K562 (cell line): Measurements from ENCODE around the gene RPS6KA4. TPM values are rescaled to one million over a fixed set of nuclear protein-coding genes. Genes with fewer than 3 reads are reported as not detected.
A peak's percentile ranks its signal among the peaks of the same experiment; 100 is the strongest.

ENCODE experiments used
- ARHGAP35 ChIP-seq: fragments of 450-650 bp; IDR thresholded peaks from 2 replicates; pipeline ENCODE4 v1.6.1; 2018; ENCODE audit not compliant: partially characterized antibody
- BMI1 ChIP-seq: fragments of 150-350 bp; IDR thresholded peaks from 2 replicates; pipeline ENCODE4 v1.6.1; 2014; ENCODE audit warnings: low read length
- CEBPG ChIP-seq, 3 experiments: fragments of 200-800 bp in 1 of 3; sonication (Bioruptor generic) in 1 of 3; sonication (generic) in 1 of 3; formaldehyde crosslinking in 1 of 3; IDR thresholded peaks in 2 of 3; conservative IDR thresholded peaks in 1 of 3; 2 replicates each; pipeline versions ENCODE4 v1.6.1 to v1.8.0; 2016 to 2022; ENCODE audit warnings: missing compliant biosample characterization in 2 of 3, missing genetic modification characterization in 2 of 3, mild to moderate bottlenecking in 1 of 3, missing genetic modification reagents in 1 of 3
- ELF2 ChIP-seq: fragments of 250-450 bp; sonication (Bioruptor Pico); IDR thresholded peaks from 2 replicates; pipeline ENCODE4 v1.5.0; 2021; ENCODE audit warnings: mild to moderate bottlenecking
- MTA1 ChIP-seq: fragments of 450-650 bp; IDR thresholded peaks from 2 replicates; pipeline ENCODE4 v1.6.1; 2017; ENCODE audit warnings: borderline replicate concordance
- NFYB ChIP-seq: IDR thresholded peaks from 2 replicates; pipeline ENCODE4 v1.6.1; 2011; ENCODE audit warnings: mild to moderate bottlenecking, moderate library complexity; ENCODE audit not compliant: insufficient read length; ENCODE audit errors: extremely low read depth
- PHF20 ChIP-seq: fragments of 450-650 bp; IDR thresholded peaks from 2 replicates; pipeline ENCODE4 v1.6.1; 2018; ENCODE audit not compliant: partially characterized antibody
- PRPF4 ChIP-seq: fragments of 200-400 bp; formaldehyde crosslinking; IDR thresholded peaks from one replicate; pipeline ENCODE4 v1.6.1; 2017; ENCODE audit warnings: low read length, low read depth, mild to moderate bottlenecking; ENCODE audit not compliant: insufficient read depth, poor library complexity, severe bottlenecking
- RBM22 ChIP-seq: fragments of 200-400 bp; formaldehyde crosslinking; IDR thresholded peaks from 2 replicates; pipeline ENCODE4 v1.6.1; 2018; ENCODE audit warnings: low read length, low read depth; ENCODE audit not compliant: poor library complexity, severe bottlenecking
- RUNX1 ChIP-seq: sonication (generic); IDR thresholded peaks from 2 replicates; pipeline ENCODE4 v1.6.1; 2016; ENCODE audit warnings: antibody characterized with exemption, low read depth
- SMARCA5 ChIP-seq: fragments of 450-650 bp; IDR thresholded peaks from 2 replicates; pipeline ENCODE4 v1.6.1; 2016
- TAL1 ChIP-seq: fragments of 450-650 bp; IDR thresholded peaks from 2 replicates; pipeline ENCODE4 v1.6.1; 2016; ENCODE audit warnings: mild to moderate bottlenecking
- ZC3H8 ChIP-seq: fragments of 450-650 bp; IDR thresholded peaks from 2 replicates; pipeline ENCODE4 v1.6.1; 2017
- ZFP36 ChIP-seq: fragments of 150-350 bp; IDR thresholded peaks from 2 replicates; pipeline ENCODE4 v1.6.1; 2018; ENCODE audit warnings: low read length, low read depth; ENCODE audit not compliant: partially characterized antibody
- ZNF175 ChIP-seq: fragments of 200-800 bp; sonication (Bioruptor generic); IDR thresholded peaks from 2 replicates; pipeline ENCODE4 v1.6.1; 2016; ENCODE audit warnings: low read depth, mild to moderate bottlenecking, missing genetic modification characterization, missing compliant biosample characterization
- ZNF445 ChIP-seq: fragments of 250-450 bp; sonication (Bioruptor Pico); IDR thresholded peaks from 2 replicates; pipeline ENCODE4 v1.4.0; 2020; ENCODE audit warnings: low read depth, mild to moderate bottlenecking, moderate library complexity
- ZNF766 ChIP-seq: fragments of 200-800 bp; sonication (Bioruptor generic); conservative IDR thresholded peaks from 2 replicates; pipeline ENCODE4 v1.6.1; 2016; ENCODE audit warnings: missing genetic modification characterization, missing compliant biosample characterization
- polyA plus RNA-seq, 8 experiments: library from polyadenylated mRNA; depleted of rRNA in 4 of 8; stranded (reverse) in 5 of 8; unstranded in 3 of 8; fragments of >200 nt; fragmentation: Nextera tagmentation in 2 of 8; fragmentation: Illumina TruSeq in 1 of 8; extraction: Ambion mirVana in 2 of 8; extraction: Trizol in 1 of 8; gene quantifications; 2 replicates each; pipeline versions ENCODE4 v1.2.1 to v1.2.3, GENCODE V29; 2011 to 2014; ENCODE audit warnings: inconsistent platforms in 1 of 8, missing spikeins in 1 of 8
- total RNA-seq, 7 experiments: library from RNA; depleted of rRNA in 6 of 7; stranded (reverse); fragments of >200 nt in 6 of 7; fragmentation: Illumina TruSeq in 2 of 7; extraction: Trizol in 2 of 7; gene quantifications; 2 replicates each; pipeline versions ENCODE4 v1.2.1 to v1.2.3, GENCODE V29; 2011 to 2021; ENCODE audit warnings: low replicate concordance in 1 of 7
- TF ChIP-seq, protein P1 (sequence below), 2 experiments: IDR thresholded peaks; 2 replicates each; pipeline ENCODE4 v1.6.1; 2012; ENCODE audit warnings: improper control_type of control experiment in 2 of 2, low read depth in 2 of 2, low read length in 2 of 2, borderline replicate concordance in 1 of 2
- TF ChIP-seq, protein P2 (sequence below): fragments of 450-650 bp; IDR thresholded peaks from 2 replicates; pipeline ENCODE4 v1.6.1; 2018; ENCODE audit warnings: mild to moderate bottlenecking, low read depth; ENCODE audit not compliant: partially characterized antibody
- TF ChIP-seq, protein P3 (sequence below): fragments of 250-450 bp; sonication (Bioruptor Pico); IDR thresholded peaks from 2 replicates; pipeline ENCODE4 v1.4.0; 2020; ENCODE audit warnings: mild to moderate bottlenecking
- TF ChIP-seq, protein P4 (sequence below): sonication (generic); formaldehyde crosslinking; IDR thresholded peaks from 2 replicates; pipeline ENCODE4 v1.8.1; 2022; ENCODE audit warnings: missing genetic modification reagents

Gene RPS6KA4
- total and polyA plus RNA-seq, 9 of the 15 experiments (the other 6 are each of a cell fraction or from before 2014, with no cell fraction given): 0.15 to 23.8 (median 9.8) TPM

DNA sequence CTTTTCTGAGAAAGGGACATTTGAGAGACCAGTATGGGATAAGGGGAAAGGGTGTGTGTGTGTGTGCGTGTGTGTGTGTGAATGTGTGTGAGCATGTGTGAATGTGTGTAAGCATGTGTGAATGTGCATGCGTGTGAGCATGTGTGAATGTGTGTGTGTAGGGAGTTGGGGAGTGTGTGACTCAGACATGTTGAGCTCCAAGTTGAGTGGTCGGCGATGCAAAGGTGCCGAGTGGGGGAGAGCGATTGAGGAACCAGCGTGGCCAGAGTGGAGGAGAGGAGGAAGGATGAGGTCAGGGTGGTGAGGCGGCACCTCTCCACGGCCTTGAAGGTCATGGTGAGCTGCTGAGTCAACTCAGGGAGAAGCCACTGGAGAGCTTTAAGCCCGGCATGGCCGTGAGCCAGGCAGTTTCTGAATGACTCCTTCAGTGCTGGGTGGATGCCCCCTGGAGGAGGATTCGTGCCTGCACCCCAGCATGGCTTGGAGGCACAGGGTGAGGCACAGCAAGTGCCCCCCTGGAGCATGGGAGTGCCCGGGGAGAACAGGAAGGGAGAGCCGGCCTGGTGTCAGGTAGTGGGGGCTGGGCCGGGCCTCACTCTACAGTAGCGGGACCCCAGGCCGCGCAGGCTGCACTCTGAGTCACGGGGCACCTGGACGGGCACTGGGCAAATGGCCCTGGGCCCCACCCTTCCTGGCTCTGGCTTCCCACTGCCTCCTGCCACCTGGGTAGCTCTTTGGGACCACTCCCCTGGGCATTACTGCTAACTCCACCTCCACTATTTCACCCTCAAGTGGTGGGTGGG is 27.2 kb upstream of the RPS6KA4 start (continued):
- TF ChIP-seq, protein P1, sequence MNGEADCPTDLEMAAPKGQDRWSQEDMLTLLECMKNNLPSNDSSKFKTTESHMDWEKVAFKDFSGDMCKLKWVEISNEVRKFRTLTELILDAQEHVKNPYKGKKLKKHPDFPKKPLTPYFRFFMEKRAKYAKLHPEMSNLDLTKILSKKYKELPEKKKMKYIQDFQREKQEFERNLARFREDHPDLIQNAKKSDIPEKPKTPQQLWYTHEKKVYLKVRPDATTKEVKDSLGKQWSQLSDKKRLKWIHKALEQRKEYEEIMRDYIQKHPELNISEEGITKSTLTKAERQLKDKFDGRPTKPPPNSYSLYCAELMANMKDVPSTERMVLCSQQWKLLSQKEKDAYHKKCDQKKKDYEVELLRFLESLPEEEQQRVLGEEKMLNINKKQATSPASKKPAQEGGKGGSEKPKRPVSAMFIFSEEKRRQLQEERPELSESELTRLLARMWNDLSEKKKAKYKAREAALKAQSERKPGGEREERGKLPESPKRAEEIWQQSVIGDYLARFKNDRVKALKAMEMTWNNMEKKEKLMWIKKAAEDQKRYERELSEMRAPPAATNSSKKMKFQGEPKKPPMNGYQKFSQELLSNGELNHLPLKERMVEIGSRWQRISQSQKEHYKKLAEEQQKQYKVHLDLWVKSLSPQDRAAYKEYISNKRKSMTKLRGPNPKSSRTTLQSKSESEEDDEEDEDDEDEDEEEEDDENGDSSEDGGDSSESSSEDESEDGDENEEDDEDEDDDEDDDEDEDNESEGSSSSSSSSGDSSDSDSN (IDR thresholded peaks at IDR 0.05; ENCODE audit: borderline replicate concordance in 1 of 2, low read depth in 2 of 2, low read length in 2 of 2): peak in 1 of 2 experiments; percentile 16; a peak in 1 of 4 replicates
- TF ChIP-seq PRPF4 (no peak), ZNF445 (CRISPR knock-in tag) (no peak), RUNX1 (no peak), ELF2 (CRISPR knock-in tag) (no peak), CEBPG (CRISPR knock-in tag; IDR thresholded peaks at IDR 0.05) (no peak), CEBPG (tag; conservative IDR thresholded peaks at IDR 0.05 in 1 of 2, IDR thresholded peaks at IDR 0.05 in 1 of 2) (no peak), BMI1 (no peak), SMARCA5 (peak; percentile 96), NFYB (no peak), ZNF175 (CRISPR knock-in tag) (peak; percentile 43; the same call in 1 of the 2 replicates), RBM22 (no peak), ARHGAP35 (peak; percentile 55), ZNF766 (0 out of 2 replicates have a peak, but pooled peaks have one; percentile 35), MTA1 (peak; percentile 80), TAL1 (peak; percentile 15; the same call in 1 of the 2 replicates), ZFP36 (no peak), PHF20 (peak; percentile 75), ZC3H8 (peak; percentile 88; the same call in 1 of the 2 replicates)
- TF ChIP-seq, protein P2, sequence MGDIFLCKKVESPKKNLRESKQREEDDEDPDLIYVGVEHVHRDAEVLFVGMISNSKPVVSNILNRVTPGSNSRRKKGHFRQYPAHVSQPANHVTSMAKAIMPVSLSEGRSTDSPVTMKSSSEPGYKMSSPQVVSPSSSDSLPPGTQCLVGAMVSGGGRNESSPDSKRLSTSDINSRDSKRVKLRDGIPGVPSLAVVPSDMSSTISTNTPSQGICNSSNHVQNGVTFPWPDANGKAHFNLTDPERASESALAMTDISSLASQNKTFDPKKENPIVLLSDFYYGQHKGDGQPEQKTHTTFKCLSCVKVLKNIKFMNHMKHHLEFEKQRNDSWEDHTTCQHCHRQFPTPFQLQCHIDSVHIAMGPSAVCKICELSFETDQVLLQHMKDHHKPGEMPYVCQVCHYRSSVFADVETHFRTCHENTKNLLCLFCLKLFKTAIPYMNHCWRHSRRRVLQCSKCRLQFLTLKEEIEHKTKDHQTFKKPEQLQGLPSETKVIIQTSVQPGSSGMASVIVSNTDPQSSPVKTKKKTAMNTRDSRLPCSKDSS: no peak
- TF ChIP-seq, protein P3, sequence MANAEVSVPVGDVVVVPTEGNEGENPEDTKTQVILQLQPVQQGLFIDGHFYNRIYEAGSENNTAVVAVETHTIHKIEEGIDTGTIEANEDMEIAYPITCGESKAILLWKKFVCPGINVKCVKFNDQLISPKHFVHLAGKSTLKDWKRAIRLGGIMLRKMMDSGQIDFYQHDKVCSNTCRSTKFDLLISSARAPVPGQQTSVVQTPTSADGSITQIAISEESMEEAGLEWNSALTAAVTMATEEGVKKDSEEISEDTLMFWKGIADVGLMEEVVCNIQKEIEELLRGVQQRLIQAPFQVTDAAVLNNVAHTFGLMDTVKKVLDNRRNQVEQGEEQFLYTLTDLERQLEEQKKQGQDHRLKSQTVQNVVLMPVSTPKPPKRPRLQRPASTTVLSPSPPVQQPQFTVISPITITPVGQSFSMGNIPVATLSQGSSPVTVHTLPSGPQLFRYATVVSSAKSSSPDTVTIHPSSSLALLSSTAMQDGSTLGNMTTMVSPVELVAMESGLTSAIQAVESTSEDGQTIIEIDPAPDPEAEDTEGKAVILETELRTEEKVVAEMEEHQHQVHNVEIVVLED (CRISPR knock-in tag): no peak
- TF ChIP-seq, protein P4, sequence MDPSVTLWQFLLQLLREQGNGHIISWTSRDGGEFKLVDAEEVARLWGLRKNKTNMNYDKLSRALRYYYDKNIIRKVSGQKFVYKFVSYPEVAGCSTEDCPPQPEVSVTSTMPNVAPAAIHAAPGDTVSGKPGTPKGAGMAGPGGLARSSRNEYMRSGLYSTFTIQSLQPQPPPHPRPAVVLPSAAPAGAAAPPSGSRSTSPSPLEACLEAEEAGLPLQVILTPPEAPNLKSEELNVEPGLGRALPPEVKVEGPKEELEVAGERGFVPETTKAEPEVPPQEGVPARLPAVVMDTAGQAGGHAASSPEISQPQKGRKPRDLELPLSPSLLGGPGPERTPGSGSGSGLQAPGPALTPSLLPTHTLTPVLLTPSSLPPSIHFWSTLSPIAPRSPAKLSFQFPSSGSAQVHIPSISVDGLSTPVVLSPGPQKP (CRISPR knock-in tag): no peak
